ENCODE results near the gene ZNF530. TPM values are rescaled to one million over a fixed set of nuclear protein-coding genes. Genes with fewer than 3 reads are reported as not detected.

The ZNF530 gene
- total and polyA plus RNA-seq, 7 donors = 1.2 to 12.5 (median 2.5) TPM

- Histone ChIP-seq H3K27ac (peak overlapping the region; percentile 85 to 89 (median 86)), H3K4me1 (peaks cover 0 to 18% (median 10%) of the 10 kb centered on the region in 4 donors), H3K9me3 (peaks cover 8 to 27% (median 13%) of the 10 kb centered on the region in 4 donors), H3K27me3 (no peaks in the 10 kb centered on the region), H3K4me3 (peak overlapping the region; percentile 63 to 93 (median 80)), H3K36me3 (peaks cover 11 to 55% (median 38%) of the 10 kb centered on the region in 4 donors)
- intact Hi-C loops (cut with DNase I) = loop anchor here (2.0 to 5.0 kb wide), 2 partner anchors 47 to 51 kb away; partner anchors contain the start of genes ZIK1 and ZNF551
- DNase-seq = no peak
- TF ChIP-seq POLR2AphosphoS5 (IDR thresholded peaks at IDR 0.05) (no peak), POLR2A (IDR thresholded peaks at IDR 0.05) (no peak), CTCF (IDR thresholded peaks at IDR 0.05) (no peak), EP300 (IDR thresholded peaks at IDR 0.05) (no peak)
- 67 to 78% methylated on average over 6 of the region's 6 CpGs for WGBS, 2 donors
Observed at GRCh38 chr19:57633832-57634131, 34.1 kb downstream of the ZNF530 start.

GRCh38 chr19:57637379-57637778 lies 37.7 kb downstream of the ZNF530 start:
- Histone ChIP-seq H3K4me3 (no peak overlapping the region), H3K9me3 (peaks cover 25 to 49% (median 36%) of the 10 kb centered on the region in 4 donors), H3K36me3 (peaks cover 42 to 82% (median 70%) of the 10 kb centered on the region in 4 donors), H3K27ac (no peak overlapping the region), H3K4me1 (peaks cover 0 to 18% (median 10%) of the 10 kb centered on the region in 4 donors), H3K27me3 (no peaks in the 10 kb centered on the region)
- intact Hi-C loops (cut with DNase I) = no loop called here
- DNase-seq = no peak
- TF ChIP-seq POLR2AphosphoS5 (IDR thresholded peaks at IDR 0.05) (no peak), POLR2A (IDR thresholded peaks at IDR 0.05) (no peak), CTCF (IDR thresholded peaks at IDR 0.05) (no peak), EP300 (IDR thresholded peaks at IDR 0.05) (no peak)
- 97 to 99% methylated on average over 4 of the region's 4 CpGs for WGBS, 2 donors

- no peak for DNase-seq
- TF ChIP-seq POLR2AphosphoS5 (IDR thresholded peaks at IDR 0.05) (no peak), POLR2A (IDR thresholded peaks at IDR 0.05) (no peak), CTCF (IDR thresholded peaks at IDR 0.05) (no peak), EP300 (IDR thresholded peaks at IDR 0.05) (no peak)
- Histone ChIP-seq H3K36me3 (peaks cover 40 to 70% (median 55%) of the 10 kb centered on the region in 4 donors), H3K4me3 (no peak overlapping the region), H3K4me1 (no peaks in the 10 kb centered on the region), H3K27me3 (no peaks in the 10 kb centered on the region), H3K27ac (no peak overlapping the region), H3K9me3 (peaks cover 22 to 54% (median 42%) of the 10 kb centered on the region in 4 donors)
- intact Hi-C loops (cut with DNase I) = no loop called here
- WGBS, 2 donors = 96 to 98% methylated on average over 4 of the region's 4 CpGs
Observed at GRCh38 chr19:57641715-57642234, 42.1 kb downstream of the ZNF530 start.

- no peaks in the 10 kb centered on the region for H3K27me3 ChIP-seq
Observed at GRCh38 chr19:57642396-57643046, 42.8 kb downstream of the ZNF530 start.

More at GRCh38 chr19:57642396-57643046, 42.8 kb downstream of the ZNF530 start:
- Histone ChIP-seq H3K36me3 (peaks cover 40 to 62% (median 47%) of the 10 kb centered on the region in 4 donors), H3K27ac (no peak overlapping the region), H3K4me3 (no peak overlapping the region), H3K9me3 (peaks cover 18 to 51% (median 35%) of the 10 kb centered on the region in 4 donors), H3K4me1 (no peaks in the 10 kb centered on the region)
- no peak for TF ChIP-seq POLR2AphosphoS5 (IDR thresholded peaks at IDR 0.05)
- TF ChIP-seq CTCF (IDR thresholded peaks at IDR 0.05) = no peak
- TF ChIP-seq POLR2A (IDR thresholded peaks at IDR 0.05) = no peak
- no peak for TF ChIP-seq EP300 (IDR thresholded peaks at IDR 0.05)
- 94 to 95% methylated on average over 4 of the region's 4 CpGs for WGBS, 2 donors
- intact Hi-C loops (cut with DNase I) = no loop called here
- DNase-seq = no peak
